Coronary artery (tissue), 2 donors: ENCODE results near the gene UTRN.

Experiments used
- DNase-seq: peaks from one replicate; pipeline ENCODE4 v3.0.0-alpha.2; 2017; ENCODE audit warnings: low spot score
- H3K27ac ChIP-seq, 2 donors: fragments of 200-600 bp; sonication (generic); one replicate each; pipeline ENCODE4 v1.5.1; 2016 to 2019
- H3K4me3 ChIP-seq: fragments of 200-600 bp; sonication (generic); 2 replicates; pipeline ENCODE4 v1.5.1; 2016; ENCODE audit warnings: mild to moderate bottlenecking, moderate library complexity
- TF ChIP-seq, protein P1 (sequence below): fragments of 200-600 bp; sonication (generic); IDR thresholded peaks from one replicate; pipeline ENCODE4 v1.5.1; 2019; ENCODE audit warnings: antibody characterized with exemption

Gene UTRN

DNA sequence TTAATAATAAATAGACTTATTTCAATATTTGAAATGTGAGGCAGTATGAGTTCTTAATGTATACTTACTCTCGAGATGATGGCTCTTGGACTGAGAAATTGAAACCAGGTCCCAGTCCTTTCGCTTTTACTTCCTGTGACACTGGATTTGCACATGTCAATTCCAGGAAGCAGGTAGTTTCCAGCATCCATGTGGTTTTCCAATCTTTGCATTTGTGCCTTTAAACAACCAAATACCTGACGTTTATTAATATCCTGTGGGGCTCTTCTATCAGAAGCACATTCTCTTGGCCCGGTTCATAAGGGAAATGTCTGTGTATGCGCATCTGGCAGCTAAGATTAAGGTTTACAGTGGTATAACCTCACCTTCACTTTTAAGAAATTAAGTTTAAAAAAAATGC lies 13.1 kb downstream of the UTRN start:
- no peak overlapping the region for H3K4me3 ChIP-seq
- TF ChIP-seq, protein P1, sequence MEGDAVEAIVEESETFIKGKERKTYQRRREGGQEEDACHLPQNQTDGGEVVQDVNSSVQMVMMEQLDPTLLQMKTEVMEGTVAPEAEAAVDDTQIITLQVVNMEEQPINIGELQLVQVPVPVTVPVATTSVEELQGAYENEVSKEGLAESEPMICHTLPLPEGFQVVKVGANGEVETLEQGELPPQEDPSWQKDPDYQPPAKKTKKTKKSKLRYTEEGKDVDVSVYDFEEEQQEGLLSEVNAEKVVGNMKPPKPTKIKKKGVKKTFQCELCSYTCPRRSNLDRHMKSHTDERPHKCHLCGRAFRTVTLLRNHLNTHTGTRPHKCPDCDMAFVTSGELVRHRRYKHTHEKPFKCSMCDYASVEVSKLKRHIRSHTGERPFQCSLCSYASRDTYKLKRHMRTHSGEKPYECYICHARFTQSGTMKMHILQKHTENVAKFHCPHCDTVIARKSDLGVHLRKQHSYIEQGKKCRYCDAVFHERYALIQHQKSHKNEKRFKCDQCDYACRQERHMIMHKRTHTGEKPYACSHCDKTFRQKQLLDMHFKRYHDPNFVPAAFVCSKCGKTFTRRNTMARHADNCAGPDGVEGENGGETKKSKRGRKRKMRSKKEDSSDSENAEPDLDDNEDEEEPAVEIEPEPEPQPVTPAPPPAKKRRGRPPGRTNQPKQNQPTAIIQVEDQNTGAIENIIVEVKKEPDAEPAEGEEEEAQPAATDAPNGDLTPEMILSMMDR: no peak
- DNase-seq: no peak
- no peak overlapping the region for H3K27ac ChIP-seq

- H3K4me3 ChIP-seq: no peak overlapping the region
- DNase-seq: no peak
- TF ChIP-seq, protein P1: no peak
- no peak overlapping the region for H3K27ac ChIP-seq
These were observed 13.8 kb downstream of the UTRN start for GRCh38 chr6:144298916-144299315.

GRCh38 chr6:144302701-144303372 lies 17.7 kb downstream of the UTRN start:
- DNase-seq: no peak
- TF ChIP-seq, protein P1: no peak
- H3K27ac ChIP-seq: no peak overlapping the region
- H3K4me3 ChIP-seq: no peak overlapping the region

DNA sequence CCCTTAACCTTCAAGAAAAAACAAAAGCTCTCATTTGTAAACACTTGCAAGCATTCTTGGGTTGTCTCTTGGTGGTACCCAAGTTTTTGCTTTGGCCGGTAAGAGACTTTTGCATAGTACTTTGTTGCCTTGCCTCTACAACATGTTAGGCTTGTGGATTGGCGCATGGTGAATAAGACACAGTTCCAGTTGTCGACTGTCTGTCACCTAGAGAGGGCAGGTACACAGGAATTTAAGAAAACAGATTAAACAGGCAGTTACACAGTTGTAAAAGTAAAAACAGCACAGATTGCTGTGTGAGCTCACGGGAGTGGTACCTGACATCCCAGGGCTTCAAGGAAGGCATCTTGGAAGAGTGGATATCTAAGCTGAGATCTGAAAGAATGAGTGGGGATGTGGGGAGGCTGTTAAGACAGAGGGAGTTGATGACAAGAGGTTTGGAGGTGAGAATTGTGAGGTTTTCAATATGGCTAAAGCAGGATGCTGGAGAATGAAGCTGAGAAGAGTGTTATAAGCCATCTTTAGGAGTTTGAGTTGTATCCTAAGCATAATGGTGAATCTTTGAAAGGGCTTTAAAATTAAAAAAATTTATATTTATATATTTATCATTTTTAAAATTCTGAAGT lies 19.2 kb downstream of the UTRN start:
- Histone ChIP-seq H3K27ac (no peak overlapping the region), H3K4me3 (no peak overlapping the region)
- TF ChIP-seq, protein P1: no peak
- no peak for DNase-seq

GRCh38 chr6:144305567-144305966 lies 20.4 kb downstream of the UTRN start:
- Histone ChIP-seq H3K4me3 (no peak overlapping the region), H3K27ac (no peak overlapping the region)
- TF ChIP-seq, protein P1: no peak
- no peak for DNase-seq

DNA sequence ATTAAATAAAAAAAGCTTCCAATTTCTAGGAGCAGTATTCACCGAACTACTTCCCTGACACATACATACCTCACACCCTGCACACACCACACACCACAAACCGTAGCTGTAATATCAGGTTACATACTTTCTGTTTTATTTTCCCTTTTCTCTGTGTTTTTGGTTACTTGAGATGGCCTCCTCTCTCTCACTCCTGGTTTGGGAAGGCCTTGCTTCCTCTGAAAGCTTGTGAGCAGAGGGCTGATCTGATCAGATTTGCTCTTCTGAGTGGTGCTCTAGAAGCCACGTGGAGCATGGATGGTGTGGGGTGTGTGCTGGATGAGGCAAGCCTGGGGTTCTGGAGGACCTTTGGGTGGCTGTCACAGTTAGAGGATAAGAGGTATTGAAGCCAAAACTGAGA lies 20.9 kb downstream of the UTRN start:
- TF ChIP-seq, protein P1: no peak
- no peak for DNase-seq
- Histone ChIP-seq H3K27ac (no peak overlapping the region), H3K4me3 (no peak overlapping the region)

- DNase-seq: no peak
- TF ChIP-seq, protein P1: no peak
- Histone ChIP-seq H3K27ac (no peak overlapping the region), H3K4me3 (no peak overlapping the region)
These were observed 22.7 kb downstream of the UTRN start for GRCh38 chr6:144307880-144308279.
